GM20000 (cell line): ENCODE measurements around the gene LPAR5.

Experiments used
- DNase-seq: peaks from one replicate; pipeline ENCODE4 v3.0.0; 2012; ENCODE audit warnings: low spot score
- TF ChIP-seq, protein P1 (sequence below): IDR thresholded peaks from 2 replicates; pipeline ENCODE4 v1.5.1; 2012; ENCODE audit warnings: mild to moderate bottlenecking, control low read depth; ENCODE audit errors: extremely low read depth, missing control alignments

The LPAR5 gene

DNA sequence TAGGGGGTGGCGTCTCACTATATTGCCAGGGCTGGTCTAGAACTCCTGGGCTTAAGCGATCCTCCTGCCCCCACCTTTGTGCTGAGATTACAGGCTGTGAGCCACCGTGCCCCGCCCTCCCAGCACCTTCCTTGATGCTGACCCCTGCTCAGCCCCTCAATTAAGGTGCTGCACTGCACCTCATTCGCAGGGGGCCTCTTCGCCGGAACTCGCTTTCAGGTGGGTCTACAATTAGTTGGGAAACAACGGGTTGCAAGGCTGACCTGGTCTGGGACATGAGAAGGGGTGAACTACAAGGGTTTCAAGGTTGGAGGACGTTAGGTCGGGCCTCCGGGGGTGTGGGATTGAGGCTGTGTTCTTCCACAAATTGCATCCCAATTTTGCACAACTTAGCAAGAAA, 66.4 kb downstream of the LPAR5 start:
- DNase-seq: no peak
- TF ChIP-seq, protein P1, sequence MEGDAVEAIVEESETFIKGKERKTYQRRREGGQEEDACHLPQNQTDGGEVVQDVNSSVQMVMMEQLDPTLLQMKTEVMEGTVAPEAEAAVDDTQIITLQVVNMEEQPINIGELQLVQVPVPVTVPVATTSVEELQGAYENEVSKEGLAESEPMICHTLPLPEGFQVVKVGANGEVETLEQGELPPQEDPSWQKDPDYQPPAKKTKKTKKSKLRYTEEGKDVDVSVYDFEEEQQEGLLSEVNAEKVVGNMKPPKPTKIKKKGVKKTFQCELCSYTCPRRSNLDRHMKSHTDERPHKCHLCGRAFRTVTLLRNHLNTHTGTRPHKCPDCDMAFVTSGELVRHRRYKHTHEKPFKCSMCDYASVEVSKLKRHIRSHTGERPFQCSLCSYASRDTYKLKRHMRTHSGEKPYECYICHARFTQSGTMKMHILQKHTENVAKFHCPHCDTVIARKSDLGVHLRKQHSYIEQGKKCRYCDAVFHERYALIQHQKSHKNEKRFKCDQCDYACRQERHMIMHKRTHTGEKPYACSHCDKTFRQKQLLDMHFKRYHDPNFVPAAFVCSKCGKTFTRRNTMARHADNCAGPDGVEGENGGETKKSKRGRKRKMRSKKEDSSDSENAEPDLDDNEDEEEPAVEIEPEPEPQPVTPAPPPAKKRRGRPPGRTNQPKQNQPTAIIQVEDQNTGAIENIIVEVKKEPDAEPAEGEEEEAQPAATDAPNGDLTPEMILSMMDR: no peak
